Coronary artery (tissue), 2 donors: ENCODE results near the gene PRLH.

ENCODE experiments used
- DNase-seq: peaks from one replicate; pipeline ENCODE4 v3.0.0-alpha.2; 2017; ENCODE audit warnings: low spot score
- H3K27ac ChIP-seq, 2 donors: fragments of 200-600 bp; sonication (generic); one replicate each; pipeline ENCODE4 v1.5.1; 2016 to 2019
- H3K4me3 ChIP-seq: fragments of 200-600 bp; sonication (generic); 2 replicates; pipeline ENCODE4 v1.5.1; 2016; ENCODE audit warnings: mild to moderate bottlenecking, moderate library complexity
- CTCF ChIP-seq: fragments of 200-600 bp; sonication (generic); IDR thresholded peaks from one replicate; pipeline ENCODE4 v1.5.1; 2019; ENCODE audit warnings: antibody characterized with exemption

Gene PRLH

GRCh38 chr2:237564526-237565131, 1.7 kb upstream of the PRLH start:
- no peak overlapping the region for H3K27ac ChIP-seq
- H3K4me3 ChIP-seq, result no peak overlapping the region
- no peak for TF ChIP-seq CTCF
- no peak for DNase-seq

- no peak overlapping the region for H3K4me3 ChIP-seq
- no peak for TF ChIP-seq CTCF
- H3K27ac ChIP-seq, result no peak overlapping the region
- DNase-seq, result no peak
These were observed 400 bp upstream of the PRLH start for GRCh38 chr2:237565974-237566373.

DNA sequence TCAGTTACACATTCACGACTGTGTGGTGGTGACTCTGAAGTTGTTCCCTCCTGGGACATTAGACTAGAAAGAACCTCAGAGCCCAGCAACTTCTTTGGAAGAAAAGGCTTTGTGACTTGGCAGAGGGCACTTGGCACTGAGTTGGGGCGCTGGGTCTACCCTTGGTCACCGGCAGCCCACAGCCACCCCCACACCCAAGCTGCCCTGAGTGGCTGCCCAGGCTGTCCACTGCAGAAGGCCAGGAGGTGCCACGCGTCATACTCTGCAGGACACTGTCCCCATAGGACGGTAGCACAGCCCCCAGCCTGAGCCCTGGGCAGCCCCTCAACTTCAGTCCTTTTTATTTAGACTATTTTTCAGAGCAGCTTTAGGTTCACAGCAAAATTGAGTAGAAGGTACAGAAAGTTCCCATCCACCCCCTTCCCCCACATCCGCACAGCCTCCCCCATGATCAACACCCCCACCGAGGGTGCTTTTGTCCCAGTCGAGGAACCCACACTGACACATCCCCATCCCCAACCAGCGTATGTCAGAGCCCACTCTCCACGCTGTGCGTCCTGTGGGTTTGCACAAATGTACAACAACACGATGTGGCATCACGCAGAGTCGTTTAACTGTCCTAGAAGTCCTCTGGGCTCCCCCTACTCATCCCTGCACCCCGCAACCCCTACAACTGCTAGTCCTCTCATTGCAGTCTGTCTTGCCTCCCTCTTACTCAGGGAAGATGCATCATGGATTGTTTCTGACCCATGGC, 1.1 kb downstream of the PRLH start:
- no peak for TF ChIP-seq CTCF
- no peak overlapping the region for H3K4me3 ChIP-seq
- peak; percentile 66 for DNase-seq
- H3K27ac ChIP-seq, result no peak overlapping the region

GRCh38 chr2:237568121-237568660, 1.8 kb downstream of the PRLH start:
- H3K27ac ChIP-seq, result no peak overlapping the region
- no peak overlapping the region for H3K4me3 ChIP-seq
- no peak for DNase-seq
- no peak for TF ChIP-seq CTCF

DNA sequence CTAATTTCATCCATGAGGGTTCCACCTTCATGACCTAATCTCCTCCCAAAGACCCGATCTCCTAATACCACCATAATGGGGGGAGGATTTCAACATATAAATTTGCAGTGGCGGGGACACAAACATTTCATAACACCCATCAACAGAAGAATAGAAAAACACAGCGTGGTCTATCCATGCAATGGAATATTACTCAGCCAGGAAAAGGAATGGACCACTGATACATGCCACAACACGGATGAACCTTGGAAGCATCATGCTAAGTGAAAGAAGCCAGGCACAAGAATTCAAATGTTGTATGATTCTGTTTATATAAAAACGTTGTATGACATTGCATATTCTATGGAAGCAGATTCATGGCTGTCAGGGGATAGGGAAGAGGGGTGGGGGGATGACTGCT, 2.7 kb downstream of the PRLH start:
- no peak for DNase-seq
- Histone ChIP-seq H3K27ac (no peak overlapping the region), H3K4me3 (no peak overlapping the region)
- TF ChIP-seq CTCF, result no peak

GRCh38 chr2:237569896-237570295, 3.5 kb downstream of the PRLH start:
- no peak overlapping the region for H3K4me3 ChIP-seq
- TF ChIP-seq CTCF, result no peak
- H3K27ac ChIP-seq, result no peak overlapping the region
- no peak for DNase-seq
